BJ (cell line): ENCODE results near the gene RAB39A. TPM values are rescaled to one million over a fixed set of nuclear protein-coding genes. Genes with fewer than 3 reads are reported as not detected.
"Not testable (repeated sequence)": the region's sequence is repeated elsewhere in the genome, so short reads cannot be mapped to it uniquely, and the experiment has no call there.

Experiments
- CTCF ChIA-PET: fragments of 350-600 bp; formaldehyde crosslinking; extraction: SDS; loops from one replicate; lab custom pipeline; 2021; ENCODE audit warnings: antibody characterized with exemption, inconsistent platforms; lab: Yijun Ruan, JAX
- POLR2A ChIA-PET: fragments of 300-600 bp; sonication (Branson Sonifier 250); formaldehyde crosslinking; extraction: SDS; loops from one replicate; lab custom pipeline; 2021; ENCODE audit warnings: antibody characterized with exemption; lab: Charles Lee
- DNase-seq: peaks from one replicate; pipeline ENCODE4 v3.0.0-alpha.2; 2011; ENCODE audit warnings: low read depth
- H3K27me3 ChIP-seq: 2 replicates; pipeline ENCODE4 v1.6.0; 2011; ENCODE audit warnings: low read length; ENCODE audit not compliant: control insufficient read depth, insufficient read depth
- H3K36me3 ChIP-seq: 2 replicates; pipeline ENCODE4 v1.5.1; 2011; ENCODE audit warnings: low read length; ENCODE audit not compliant: control insufficient read depth, insufficient read depth
- H3K4me3 ChIP-seq: 2 replicates; pipeline ENCODE4 v1.5.1; 2011; ENCODE audit warnings: low read depth, mild to moderate bottlenecking, control low read depth, low read length
- CTCF ChIP-seq: IDR thresholded peaks from 2 replicates; pipeline ENCODE4 v1.5.1; 2011; ENCODE audit warnings: low read depth, mild to moderate bottlenecking, control low read depth, inconsistent platforms, low read length, moderate library complexity; ENCODE audit not compliant: insufficient read depth
- polyA plus RNA-seq: library from polyadenylated mRNA; depleted of rRNA; stranded (reverse); fragments of >200 nt; gene quantifications from 2 replicates; pipeline ENCODE4 v1.2.3, GENCODE V29; 2011

The RAB39A gene
- polyA plus RNA-seq, 1 experiment, result not detected

- H3K27me3 ChIP-seq, result no peaks in the 10 kb centered on the region; the same call in 1 of the 2 replicates
- no peaks in the 10 kb centered on the region for H3K36me3 ChIP-seq
- TF ChIP-seq CTCF, result no peak
- no peak for DNase-seq
- ChIA-PET CTCF (interaction anchor here (0.6 to 0.7 kb wide), 2 partner anchors 141 to 422 kb away, joined by 3 to 5 read pairs; no protein-coding TSS in a partner anchor), POLR2A (no interaction called here)
- H3K4me3 ChIP-seq, result no peak overlapping the region
Observed at GRCh38 chr11:107915229-107915628, 13.0 kb upstream of the RAB39A start.

GRCh38 chr11:107916671-107917241, 11.5 kb upstream of the RAB39A start:
- ChIA-PET POLR2A (no interaction called here), CTCF (interaction anchor here (1.0 to 1.4 kb wide), 4 partner anchors 11 to 368 kb away, joined by 3 to 7 read pairs (median 4); no protein-coding TSS in a partner anchor)
- no peak for DNase-seq
- Histone ChIP-seq H3K4me3 (no peak overlapping the region), H3K36me3 (no peaks in the 10 kb centered on the region), H3K27me3 (no peaks in the 10 kb centered on the region; the same call in 1 of the 2 replicates)
- TF ChIP-seq CTCF, result peak; percentile 49

GRCh38 chr11:107921997-107922396, 6.3 kb upstream of the RAB39A start:
- no peak for DNase-seq
- Histone ChIP-seq H3K36me3 (no peaks in the 10 kb centered on the region), H3K4me3 (no peak overlapping the region), H3K27me3 (no peaks in the 10 kb centered on the region; the same call in 1 of the 2 replicates)
- TF ChIP-seq CTCF, result no peak
- CTCF ChIA-PET, result no interaction called here
- POLR2A ChIA-PET, result no interaction called here

- H3K36me3 ChIP-seq, POLR2A ChIA-PET: not testable (repeated sequence)
Observed at GRCh38 chr11:107923519-107923918, 4.7 kb upstream of the RAB39A start.

GRCh38 chr11:107924306-107924705, 3.9 kb upstream of the RAB39A start:
- TF ChIP-seq CTCF, result no peak
- no peak for DNase-seq
- POLR2A ChIA-PET, result no interaction called here
- Histone ChIP-seq H3K36me3 (no peaks in the 10 kb centered on the region), H3K27me3 (peaks cover 6% of the 10 kb centered on the region), H3K4me3 (no peak overlapping the region)
- CTCF ChIA-PET, result no interaction called here

More at GRCh38 chr11:107923519-107923918, 4.7 kb upstream of the RAB39A start:
- H3K27me3 ChIP-seq, H3K4me3 ChIP-seq, CTCF ChIA-PET, DNase-seq: not testable (repeated sequence)
